KMS-11 (cell line): Measurements from ENCODE around the gene FLRT3.

Source experiments
- H2AFZ ChIP-seq: fragments of 200-600 bp; sonication (generic); 2 replicates; pipeline ENCODE4 v1.6.1; 2016; ENCODE audit warnings: antibody characterized with exemption, mixed run types, low read depth
- H3K27ac ChIP-seq: fragments of 200-600 bp; sonication (generic); 2 replicates; pipeline ENCODE4 v1.6.1; 2016; ENCODE audit warnings: mild to moderate bottlenecking, mixed run types
- H3K27me3 ChIP-seq: fragments of 200-600 bp; sonication (generic); 2 replicates; pipeline ENCODE4 v1.6.1; 2017; ENCODE audit warnings: mild to moderate bottlenecking, low read depth, mixed run types, moderate library complexity; ENCODE audit not compliant: insufficient read depth
- H3K36me3 ChIP-seq: fragments of 200-600 bp; sonication (generic); 2 replicates; pipeline ENCODE4 v1.6.1; 2017; ENCODE audit warnings: mild to moderate bottlenecking, mixed run types; ENCODE audit not compliant: insufficient read depth
- H3K4me1 ChIP-seq: fragments of 200-600 bp; sonication (generic); 2 replicates; pipeline ENCODE4 v1.6.1; 2016; ENCODE audit warnings: mild to moderate bottlenecking, low read depth, mixed run types; ENCODE audit not compliant: poor library complexity, severe bottlenecking
- H3K4me2 ChIP-seq: fragments of 200-600 bp; sonication (generic); 2 replicates; pipeline ENCODE4 v1.7.0; 2016; ENCODE audit warnings: mild to moderate bottlenecking, mixed run types
- H3K4me3 ChIP-seq: fragments of 200-600 bp; sonication (generic); IDR thresholded peaks from 2 replicates; pipeline ENCODE4 v1.6.1; 2017; ENCODE audit warnings: low read depth, low read length, mixed read lengths; ENCODE audit not compliant: insufficient read depth
- H3K79me2 ChIP-seq: fragments of 200-600 bp; sonication (generic); 2 replicates; pipeline ENCODE4 v1.6.1; 2016; ENCODE audit warnings: low read depth, mixed run types; ENCODE audit not compliant: insufficient read depth
- H3K9ac ChIP-seq: fragments of 200-600 bp; sonication (generic); 2 replicates; pipeline ENCODE4 v1.6.1; 2016; ENCODE audit warnings: mild to moderate bottlenecking, mixed run types
- H4K20me1 ChIP-seq: fragments of 200-600 bp; sonication (generic); 2 replicates; pipeline ENCODE4 v1.6.1; 2016; ENCODE audit warnings: mild to moderate bottlenecking, mixed run types; ENCODE audit not compliant: insufficient read depth
- CTCF ChIP-seq: fragments of 200-600 bp; sonication (generic); conservative IDR thresholded peaks from 2 replicates; pipeline ENCODE4 v1.6.1; 2017; ENCODE audit warnings: low read depth, mild to moderate bottlenecking, antibody characterized with exemption, low read length, moderate library complexity, mixed read lengths

FLRT3 gene

GRCh38 chr20:14335052-14335451, 2.4 kb downstream of the FLRT3 start:
- H4K20me1 ChIP-seq, result no peaks in the 10 kb centered on the region
- no peaks in the 10 kb centered on the region for H3K27me3 ChIP-seq
- H3K4me3 ChIP-seq, result no peak overlapping the region
- H3K79me2 ChIP-seq, result no peaks in the 10 kb centered on the region
- no peak overlapping the region for H3K27ac ChIP-seq
- no peak overlapping the region for H3K4me2 ChIP-seq
- H3K9ac ChIP-seq, result no peak overlapping the region
- no peaks in the 10 kb centered on the region for H3K4me1 ChIP-seq
- H3K36me3 ChIP-seq, result no peaks in the 10 kb centered on the region
- no peak overlapping the region for H2AFZ ChIP-seq
- TF ChIP-seq CTCF, result no peak

GRCh38 chr20:14334306-14334930, 3.0 kb downstream of the FLRT3 start:
- H3K4me1 ChIP-seq, result no peaks in the 10 kb centered on the region
- 0 out of 2 replicates have a peak, but pooled peaks have one; percentile 13 for TF ChIP-seq CTCF
- no peaks in the 10 kb centered on the region for H3K36me3 ChIP-seq
- H4K20me1 ChIP-seq, result no peaks in the 10 kb centered on the region
- no peak overlapping the region for H3K4me2 ChIP-seq
- H3K4me3 ChIP-seq, result no peak overlapping the region
- no peak overlapping the region for H3K27ac ChIP-seq
- H3K27me3 ChIP-seq, result no peaks in the 10 kb centered on the region
- no peaks in the 10 kb centered on the region for H3K79me2 ChIP-seq
- H3K9ac ChIP-seq, result no peak overlapping the region
- H2AFZ ChIP-seq, result no peak overlapping the region

- Histone ChIP-seq H3K36me3 (no peaks in the 10 kb centered on the region), H3K27ac (no peak overlapping the region), H3K27me3 (no peaks in the 10 kb centered on the region), H3K79me2 (no peaks in the 10 kb centered on the region), H4K20me1 (no peaks in the 10 kb centered on the region), H3K4me1 (no peaks in the 10 kb centered on the region), H3K4me3 (no peak overlapping the region), H3K4me2 (no peak overlapping the region), H3K9ac (no peak overlapping the region), H2AFZ (no peak overlapping the region)
- TF ChIP-seq CTCF, result no peak
These were observed 3.7 kb downstream of the FLRT3 start for GRCh38 chr20:14333721-14334120.

- no peaks in the 10 kb centered on the region for H3K36me3 ChIP-seq
- no peaks in the 10 kb centered on the region for H4K20me1 ChIP-seq
- H3K27me3 ChIP-seq, result no peaks in the 10 kb centered on the region
- no peak overlapping the region for H2AFZ ChIP-seq
- no peak overlapping the region for H3K4me2 ChIP-seq
- no peak for TF ChIP-seq CTCF
- H3K79me2 ChIP-seq, result no peaks in the 10 kb centered on the region
- no peak overlapping the region for H3K27ac ChIP-seq
- no peak overlapping the region for H3K9ac ChIP-seq
- no peak overlapping the region for H3K4me3 ChIP-seq
- H3K4me1 ChIP-seq, result no peaks in the 10 kb centered on the region
These were observed 4.5 kb downstream of the FLRT3 start for GRCh38 chr20:14332866-14333265.
